Measurements from ENCODE around the gene KCTD5.
"Not testable (repeated sequence)": the region's sequence is repeated elsewhere in the genome, so short reads cannot be mapped to it uniquely, and the experiment has no call there.

KCTD5 gene

DNA sequence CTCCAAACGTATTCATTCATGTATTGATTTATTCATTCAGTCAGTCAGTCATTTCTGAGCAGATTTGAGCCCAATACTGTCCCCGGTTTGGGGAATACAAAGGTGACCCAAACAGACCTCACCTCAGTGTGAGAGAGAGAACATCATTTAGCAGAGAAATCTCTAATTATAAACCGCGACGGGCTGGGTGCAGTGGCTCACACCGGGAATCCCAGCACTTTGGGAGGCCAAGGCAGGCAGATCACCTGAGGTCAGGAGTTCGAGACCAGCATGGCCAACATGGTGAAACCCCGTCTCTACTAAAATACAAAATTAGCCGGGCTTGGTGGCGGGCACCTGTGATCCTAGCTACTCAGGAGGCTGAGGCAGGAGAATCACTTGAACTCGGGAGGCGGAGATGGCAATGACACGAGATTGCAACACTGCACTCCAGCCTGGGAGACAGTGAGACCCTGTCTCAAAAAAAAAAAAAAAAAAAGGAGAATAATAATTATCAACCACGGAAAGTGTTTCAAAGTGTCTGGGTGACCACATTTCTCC is 39.4 kb downstream of the KCTD5 start:
- not testable (repeated sequence) for DNase-seq (ENCODE audit: low read depth in 2 of 2, low spot score in 1 of 2)

DNA sequence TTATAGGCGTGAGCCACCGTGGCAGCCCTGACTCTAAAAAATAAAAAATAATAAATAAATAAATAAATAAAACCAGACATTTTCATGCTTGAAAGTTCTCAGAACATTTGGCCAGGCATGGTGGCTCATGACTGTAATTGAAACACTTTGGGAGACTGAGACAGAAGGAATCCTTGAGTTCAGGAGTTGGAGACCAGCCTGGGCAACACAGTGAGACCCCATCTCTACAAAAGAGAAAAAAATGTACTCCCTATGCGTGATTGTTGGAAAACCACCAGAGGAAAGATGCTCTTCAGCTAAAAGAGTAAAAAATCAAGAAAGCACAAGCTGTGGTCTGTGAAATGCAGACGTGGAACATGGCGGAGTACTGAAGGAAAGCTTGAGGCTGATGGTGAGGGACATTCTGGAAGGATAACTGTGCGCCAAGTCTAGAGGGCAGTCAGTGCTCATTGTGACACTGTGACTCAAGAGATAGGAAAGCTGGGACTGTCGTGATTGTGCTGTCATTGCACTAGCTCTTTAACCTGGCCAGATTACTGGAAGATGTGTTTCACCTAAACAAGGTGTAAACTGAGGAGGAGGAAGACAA is 41.9 kb downstream of the KCTD5 start:
- no peak for DNase-seq (ENCODE audit: low read depth in 2 of 2, low spot score in 1 of 2)

DNA sequence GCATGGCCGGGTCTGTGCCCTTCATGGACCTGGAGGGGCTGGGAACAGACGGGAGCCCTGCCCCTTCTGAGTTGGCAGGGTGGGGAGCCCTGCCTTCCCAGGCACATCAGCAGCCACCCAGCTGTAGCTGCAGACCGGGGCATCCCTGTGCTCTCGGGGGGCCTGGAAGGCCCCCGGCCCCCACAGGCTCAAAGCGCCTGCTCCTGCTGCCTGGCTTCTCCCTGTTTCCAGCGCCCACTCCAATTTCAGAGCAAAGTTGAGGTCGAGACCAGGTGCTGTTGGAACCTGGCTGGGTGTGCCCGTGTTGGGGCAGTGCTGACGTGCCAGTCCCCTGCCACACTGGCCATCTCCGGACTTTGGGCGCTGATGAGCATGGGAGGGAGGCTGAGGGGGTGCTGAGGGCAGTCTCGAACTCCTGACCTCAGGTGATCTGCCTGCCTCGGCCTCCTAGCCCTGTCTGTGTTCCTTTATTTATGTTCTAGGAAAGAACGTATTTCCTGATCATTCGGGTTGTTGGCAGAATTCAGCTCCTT is 42.6 kb downstream of the KCTD5 start:
- no peak for DNase-seq (ENCODE audit: low read depth in 2 of 2, low spot score in 1 of 2)

DNA sequence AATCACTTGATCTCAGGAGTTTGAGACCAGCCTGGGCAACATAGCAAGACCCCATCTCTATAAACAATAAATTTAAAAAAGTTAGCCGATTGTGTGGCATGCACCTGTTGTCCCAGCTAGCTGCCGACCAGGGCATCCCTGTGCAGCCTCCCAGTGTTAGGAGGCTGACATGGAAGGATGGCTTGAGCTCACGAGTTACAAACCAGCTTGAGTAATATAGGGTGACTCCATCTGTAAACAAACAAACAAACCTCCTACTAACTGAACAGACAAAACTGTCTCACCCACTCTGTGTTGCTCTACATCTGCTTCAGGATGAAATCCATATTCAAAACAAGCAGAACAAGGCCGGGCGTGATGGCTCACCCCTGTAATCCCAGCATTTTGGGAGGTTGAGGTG is 44.6 kb downstream of the KCTD5 start:
- no peak for DNase-seq (ENCODE audit: low read depth in 2 of 2, low spot score in 1 of 2)

DNA sequence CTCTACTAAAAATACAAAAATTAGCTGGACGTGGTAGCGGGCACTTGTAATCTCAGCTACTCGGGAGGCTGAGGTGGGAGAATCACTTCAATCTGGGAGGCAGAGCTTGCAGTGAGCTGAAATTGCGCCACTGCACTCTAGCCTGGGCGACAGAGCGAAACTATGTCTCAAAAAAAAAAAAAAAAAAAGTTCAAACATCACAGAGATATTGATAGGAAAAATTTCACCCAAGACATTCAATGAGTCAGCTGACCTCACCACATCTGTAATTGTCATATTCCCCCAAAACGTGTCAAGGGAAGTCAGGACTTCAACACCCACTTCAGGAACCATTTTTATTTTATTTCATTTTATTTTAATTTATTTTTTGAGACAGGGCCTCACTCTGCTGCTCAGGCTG is 45.7 kb downstream of the KCTD5 start:
- DNase-seq (ENCODE audit: low read depth in 2 of 2, low spot score in 1 of 2): no peak

DNA sequence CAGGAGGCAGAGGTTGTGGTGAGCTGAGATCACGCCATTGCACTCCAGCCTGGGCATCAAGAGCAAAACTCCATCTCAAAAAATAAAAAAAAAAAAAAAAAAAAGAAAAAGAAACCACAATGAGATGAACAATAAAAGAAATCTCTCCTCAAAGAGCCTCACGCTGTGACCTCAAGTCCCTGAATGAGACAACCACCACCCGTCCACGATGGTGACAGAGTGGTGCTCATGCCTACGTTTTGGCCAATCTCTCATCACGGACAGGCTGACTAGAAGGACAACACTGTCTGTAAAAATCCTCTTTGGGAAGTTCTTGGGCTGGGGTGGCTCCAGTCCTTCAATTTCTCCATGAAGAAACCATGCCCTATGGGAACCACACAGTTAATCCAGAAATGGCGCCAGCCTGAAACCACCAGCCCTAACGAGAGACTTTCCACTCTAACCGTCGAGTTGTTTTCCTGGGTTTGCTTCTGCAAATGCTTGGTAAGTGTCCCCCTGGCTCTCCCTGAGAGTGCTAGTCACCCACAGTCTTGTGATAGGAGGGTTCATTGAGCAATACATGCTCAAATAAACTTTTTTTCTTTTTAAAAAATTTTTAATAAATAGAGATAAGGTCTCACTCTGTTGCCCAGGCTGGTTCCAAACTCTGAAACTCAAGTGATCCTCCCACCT is 52.7 kb downstream of the KCTD5 start:
- no peak for DNase-seq (ENCODE audit: low read depth in 2 of 2, low spot score in 1 of 2)

DNA sequence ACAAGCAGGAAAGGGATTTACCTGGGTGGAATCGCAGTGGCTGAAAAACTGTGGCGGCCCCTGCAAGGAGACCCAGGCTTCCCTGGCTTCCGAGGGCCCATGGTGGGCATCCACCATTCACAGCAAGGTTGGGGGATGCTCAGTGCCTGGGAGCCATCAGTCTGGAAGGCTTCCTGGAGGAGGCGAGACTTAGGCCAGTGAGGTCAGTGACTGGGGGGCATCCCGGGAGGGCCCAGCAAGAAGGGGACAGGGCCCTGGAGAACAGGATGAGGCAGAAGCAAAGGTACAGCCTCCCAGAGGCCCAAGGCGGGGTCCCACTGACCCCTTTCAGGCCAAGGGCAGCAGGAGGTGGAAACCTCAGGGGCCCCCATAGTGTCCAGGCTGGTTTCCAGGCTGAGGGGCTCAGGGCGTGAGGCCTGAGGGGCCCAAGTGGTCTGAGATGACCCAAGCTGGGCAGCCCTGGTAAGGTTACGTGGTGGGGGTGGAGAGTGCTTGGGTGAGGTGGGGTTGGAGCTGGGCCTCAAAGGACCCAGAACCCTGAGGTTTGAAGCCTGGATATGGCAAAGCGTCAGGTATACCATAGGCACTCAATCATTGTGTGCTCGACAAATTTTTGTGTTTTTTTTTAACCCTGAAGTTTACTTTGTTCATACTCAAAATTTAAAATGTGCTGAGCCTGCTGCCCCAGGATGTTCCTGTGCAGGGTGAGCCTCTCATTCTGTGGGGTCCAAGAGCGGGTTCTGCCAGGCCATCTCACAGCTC is 54.3 kb downstream of the KCTD5 start:
- DNase-seq (ENCODE audit: low read depth in 2 of 2, low spot score in 1 of 2): no peak

DNA sequence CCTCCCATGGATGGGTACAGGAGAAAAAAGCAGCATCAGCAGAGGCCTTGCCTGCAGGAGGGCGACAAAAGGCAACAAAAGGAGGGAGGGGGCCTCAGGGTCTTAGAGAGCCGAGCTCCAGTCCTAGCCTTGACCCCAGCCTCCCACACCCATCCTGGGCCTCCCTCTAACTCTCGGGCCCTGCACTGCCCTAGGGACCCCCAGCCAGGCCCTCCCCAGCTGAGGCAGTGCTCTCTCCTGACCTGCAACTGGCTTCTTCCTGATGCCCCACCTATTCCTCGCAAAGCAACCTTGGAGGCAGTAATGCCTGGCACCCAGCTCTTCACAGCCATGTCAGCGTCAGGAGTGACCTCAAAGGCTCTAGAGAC is 54.9 kb downstream of the KCTD5 start:
- DNase-seq (ENCODE audit: low read depth in 2 of 2, low spot score in 1 of 2): no peak

DNA sequence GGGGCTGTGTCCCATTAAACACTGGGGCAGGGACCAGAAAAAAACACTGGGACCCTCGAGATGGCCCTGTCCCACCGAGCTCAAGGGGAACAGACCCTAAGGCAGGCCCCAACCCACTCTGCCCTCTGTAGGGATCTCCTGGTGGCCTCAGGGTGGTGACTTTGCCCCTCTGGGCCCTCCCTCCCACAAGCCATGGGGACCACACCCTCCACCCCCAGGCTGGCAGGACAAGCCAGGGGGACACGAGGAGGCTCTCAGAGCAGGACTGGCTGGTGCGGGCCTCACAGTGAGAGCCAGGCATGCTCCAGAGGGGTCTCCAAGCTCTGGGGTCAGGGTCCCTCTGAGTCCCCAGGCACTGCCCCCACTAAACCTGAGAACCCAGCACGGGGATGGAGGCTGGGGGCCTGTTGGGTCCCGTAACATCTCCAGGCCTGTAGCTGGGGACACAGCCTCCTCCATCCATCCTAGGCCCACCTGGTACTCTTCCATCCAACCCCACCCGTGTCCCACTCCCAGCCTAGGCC is 55.6 kb downstream of the KCTD5 start:
- no peak for DNase-seq (ENCODE audit: low read depth in 2 of 2, low spot score in 1 of 2)

DNA sequence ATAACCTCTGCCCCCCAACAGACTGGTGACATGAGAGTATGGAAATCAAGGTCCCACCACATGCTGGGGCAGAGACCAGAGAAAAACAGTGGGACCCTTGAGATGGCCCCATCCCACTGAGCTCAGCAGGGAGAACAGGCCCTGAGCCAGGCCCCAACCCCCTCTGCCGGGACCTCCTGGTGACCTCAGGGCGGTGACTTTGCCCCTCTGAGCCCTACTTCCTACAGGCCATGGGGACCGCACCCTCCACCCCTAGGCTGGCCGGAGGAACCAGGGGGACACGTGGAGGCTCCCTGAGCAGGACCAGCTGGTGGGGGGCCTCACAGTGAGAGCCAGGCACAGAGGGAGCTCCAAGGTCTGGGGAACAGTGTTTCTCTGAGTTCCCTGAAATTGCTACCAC is 56.3 kb downstream of the KCTD5 start:
- DNase-seq (ENCODE audit: low read depth in 2 of 2, low spot score in 1 of 2): no peak

DNA sequence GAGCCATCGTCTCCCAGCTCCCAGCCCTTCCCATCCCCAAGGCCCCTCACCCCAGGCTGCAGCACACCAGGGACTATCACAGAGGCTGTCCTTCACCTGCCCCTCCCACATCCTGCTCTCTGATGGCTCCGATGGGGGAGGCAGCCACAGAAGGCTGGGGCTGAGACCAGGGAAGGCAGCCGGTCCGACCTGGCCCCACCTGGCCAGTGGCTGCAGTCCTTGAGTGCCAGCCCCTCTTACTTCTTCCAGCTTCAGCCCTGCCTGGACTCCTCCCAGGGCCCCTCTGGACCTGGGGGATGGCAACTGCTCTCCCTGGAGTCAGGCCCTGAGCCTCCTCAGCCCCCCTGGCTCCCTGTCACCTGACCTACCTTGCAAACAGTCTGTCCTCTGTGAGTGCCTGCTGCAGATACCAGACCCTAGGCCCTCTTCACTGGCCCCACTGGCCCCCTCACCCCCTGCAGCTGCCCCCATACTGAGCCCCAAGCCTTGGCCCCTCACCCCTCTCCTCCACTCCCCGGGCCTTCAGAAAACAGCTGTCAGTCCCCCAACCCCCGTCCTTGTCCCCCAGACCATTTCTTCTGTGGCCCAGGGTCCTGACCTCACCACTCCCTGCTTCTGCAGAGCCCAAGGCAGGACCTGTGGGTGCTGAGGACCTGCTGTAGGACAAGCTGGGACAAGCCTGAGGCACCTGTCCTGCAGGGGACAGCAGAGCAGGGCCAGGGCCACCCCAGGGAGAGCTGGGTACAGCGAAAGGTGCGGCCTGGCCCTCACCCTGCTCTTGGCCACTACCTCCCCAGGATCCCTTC is 57.5 kb downstream of the KCTD5 start:
- DNase-seq (ENCODE audit: low read depth in 2 of 2, low spot score in 1 of 2): no peak

DNA sequence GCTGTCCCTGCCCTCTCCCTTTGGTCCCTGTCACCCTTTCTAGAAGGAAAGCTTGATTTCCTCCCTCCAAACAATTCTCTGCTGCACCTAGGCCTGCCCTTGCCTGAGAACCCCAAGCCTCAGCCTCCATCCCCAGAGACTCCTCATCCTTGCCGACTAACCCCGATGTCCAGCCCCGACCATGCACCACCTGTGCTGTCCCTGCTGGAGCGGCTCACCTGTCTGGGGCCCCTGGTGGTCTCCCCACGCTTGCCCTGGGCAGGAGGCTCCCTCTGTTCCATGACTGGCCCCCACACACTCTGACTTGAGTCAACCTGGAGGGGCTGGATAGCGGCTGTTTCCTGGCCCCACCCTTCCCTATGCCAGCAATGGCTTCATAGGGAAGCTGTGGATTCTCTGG is 58.2 kb downstream of the KCTD5 start:
- DNase-seq (ENCODE audit: low read depth in 2 of 2, low spot score in 1 of 2): no peak

DNA sequence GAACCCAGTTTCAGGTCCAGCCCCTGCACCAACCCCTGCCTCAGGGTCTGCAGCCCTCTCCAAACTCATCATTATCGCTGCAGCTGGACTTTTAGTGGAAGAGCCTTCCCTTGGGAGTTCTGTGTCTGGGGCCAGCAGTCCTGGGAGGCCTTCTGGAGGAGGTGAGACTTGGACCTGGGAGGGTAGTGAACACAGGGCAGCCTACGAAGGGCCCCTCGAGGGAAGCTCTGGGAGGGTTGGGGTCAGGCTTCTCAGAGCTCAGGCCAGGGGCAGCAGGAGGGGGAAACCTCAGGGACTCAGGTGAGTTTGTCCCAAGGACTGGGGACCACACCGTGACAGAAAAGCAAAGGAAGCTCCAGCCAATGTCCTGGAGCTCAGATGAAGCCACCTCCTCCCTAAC is 58.8 kb downstream of the KCTD5 start:
- DNase-seq (ENCODE audit: low read depth in 2 of 2, low spot score in 1 of 2): no peak

DNA sequence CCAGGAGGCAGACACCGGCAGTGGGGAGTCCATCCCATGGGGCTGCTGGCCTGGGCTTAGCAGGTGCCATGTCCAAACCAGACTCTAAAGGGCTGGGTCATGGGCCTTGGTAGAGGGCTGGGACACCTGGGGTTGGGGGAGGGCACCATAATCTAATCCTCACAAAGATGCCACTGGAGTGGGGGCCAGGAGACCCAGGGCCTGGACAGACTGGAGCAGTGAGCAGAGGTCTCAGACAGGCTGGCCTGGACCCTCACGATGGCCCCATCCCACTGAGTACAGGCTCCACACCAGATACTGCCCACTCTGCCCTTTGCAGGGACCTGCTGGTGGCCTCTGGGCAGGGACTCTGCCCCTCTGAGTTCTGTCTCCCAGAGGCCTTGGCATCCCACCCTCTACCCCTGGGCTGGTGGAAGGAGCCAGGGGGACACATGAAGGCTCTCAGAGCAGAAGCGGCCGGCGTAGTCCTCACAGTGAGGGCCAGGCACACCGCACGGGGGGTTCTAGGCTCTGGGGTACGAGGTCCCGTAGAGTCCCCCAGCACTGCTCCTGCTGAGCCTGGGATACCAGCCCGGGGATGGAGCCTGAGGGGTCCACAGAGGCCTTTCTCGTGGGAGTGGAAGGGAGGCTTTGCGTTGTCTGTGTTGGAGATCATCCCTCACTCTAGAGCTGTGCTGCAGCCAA is 60.1 kb downstream of the KCTD5 start:
- DNase-seq (ENCODE audit: low read depth in 2 of 2, low spot score in 1 of 2): no peak

DNA sequence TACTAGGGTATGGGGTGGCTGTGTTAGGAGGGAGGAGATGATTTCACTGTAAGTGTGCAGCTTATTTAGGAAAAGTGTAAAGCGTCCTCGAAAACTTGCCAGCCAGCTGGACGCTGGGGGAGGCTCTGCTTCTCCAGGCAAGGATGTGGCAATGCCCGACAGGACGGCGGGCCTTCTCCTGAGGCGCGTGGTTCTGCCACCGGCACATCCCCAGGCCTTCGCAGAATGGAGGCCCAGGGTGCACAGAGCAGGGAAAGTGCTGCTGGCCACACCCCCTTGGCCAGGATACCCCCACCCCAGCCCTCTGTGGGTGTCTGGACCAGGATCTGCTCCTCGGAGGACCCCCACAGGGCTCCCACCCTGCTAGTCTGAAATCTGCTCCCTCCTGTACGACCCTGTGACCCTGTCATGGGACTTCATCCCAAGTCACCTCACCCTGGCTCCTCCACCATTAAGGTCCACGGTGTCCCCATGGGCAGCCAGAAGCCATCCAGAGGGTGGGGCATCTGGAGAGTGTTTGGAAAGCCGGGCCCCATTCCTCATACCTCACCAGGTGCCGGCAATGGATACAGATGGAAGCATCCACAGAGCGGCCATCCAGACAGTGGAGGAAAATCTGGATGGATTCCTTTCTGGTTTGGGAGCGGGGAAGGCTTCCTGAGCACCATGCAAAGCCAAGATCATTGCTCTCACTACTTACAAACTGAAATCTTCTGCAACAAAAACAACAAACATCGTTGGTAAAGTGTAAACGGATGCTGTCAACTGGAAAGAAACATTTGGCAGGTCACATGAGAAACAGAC is 60.9 kb downstream of the KCTD5 start:
- no peak for DNase-seq (ENCODE audit: low read depth in 2 of 2, low spot score in 1 of 2)

DNA sequence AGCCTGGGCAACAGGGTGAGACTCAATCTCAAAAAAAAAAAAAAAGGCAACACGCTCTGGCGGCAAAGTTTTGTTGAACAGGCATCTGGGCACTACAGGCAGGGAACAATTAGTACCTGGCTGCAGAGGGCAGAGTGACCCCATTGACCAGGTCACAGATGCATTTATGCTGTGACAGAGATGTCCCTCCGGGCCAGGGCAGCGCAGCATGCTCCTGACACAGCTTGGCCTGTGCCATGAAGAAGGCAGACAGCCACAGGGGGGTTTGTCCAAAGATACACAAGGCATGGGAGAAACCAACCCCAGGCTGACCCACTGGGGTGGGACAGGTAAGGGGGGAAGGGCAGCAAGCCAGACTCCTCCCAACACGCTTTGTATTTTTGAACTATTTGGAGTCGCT is 62.4 kb downstream of the KCTD5 start:
- no peak for DNase-seq (ENCODE audit: low read depth in 2 of 2, low spot score in 1 of 2)

DNA sequence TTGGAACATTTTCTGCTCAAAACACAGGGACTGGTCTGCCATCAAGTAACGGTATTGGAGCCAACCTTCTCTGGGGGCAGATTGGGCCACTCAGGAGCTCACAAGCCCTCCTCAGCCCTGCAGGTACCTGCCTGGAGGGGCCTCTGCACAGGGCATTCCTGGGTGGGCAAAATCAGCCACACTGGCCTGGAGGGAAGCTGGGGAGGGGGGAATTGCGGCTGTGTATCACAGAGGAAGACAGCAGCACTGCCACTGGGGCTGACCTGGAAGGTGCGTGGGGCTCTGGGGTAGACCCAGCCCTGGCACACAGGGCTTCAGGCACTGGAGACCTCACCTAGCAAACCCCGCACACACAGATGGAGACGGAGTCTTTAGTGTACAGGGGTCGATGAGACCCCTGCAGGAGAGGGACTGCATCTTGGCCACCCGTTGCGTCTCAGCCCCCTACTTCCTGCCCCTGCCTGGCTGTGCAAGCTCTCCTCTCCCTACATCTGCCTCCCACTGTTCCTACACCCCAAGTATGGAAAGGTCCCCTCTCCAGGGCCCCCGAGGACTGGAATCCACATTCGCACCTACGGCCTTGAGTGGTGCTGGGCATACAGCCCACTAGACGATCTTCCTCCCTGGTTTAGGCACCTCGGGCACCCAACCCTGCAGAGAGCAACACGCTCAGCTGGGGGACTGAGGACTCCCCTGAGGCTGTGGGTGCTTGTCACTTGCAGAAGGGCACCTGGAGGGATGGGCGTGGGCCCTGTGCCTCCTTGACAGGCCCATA is 63.0 kb downstream of the KCTD5 start:
- DNase-seq (ENCODE audit: low read depth in 2 of 2, low spot score in 1 of 2): no peak

DNA sequence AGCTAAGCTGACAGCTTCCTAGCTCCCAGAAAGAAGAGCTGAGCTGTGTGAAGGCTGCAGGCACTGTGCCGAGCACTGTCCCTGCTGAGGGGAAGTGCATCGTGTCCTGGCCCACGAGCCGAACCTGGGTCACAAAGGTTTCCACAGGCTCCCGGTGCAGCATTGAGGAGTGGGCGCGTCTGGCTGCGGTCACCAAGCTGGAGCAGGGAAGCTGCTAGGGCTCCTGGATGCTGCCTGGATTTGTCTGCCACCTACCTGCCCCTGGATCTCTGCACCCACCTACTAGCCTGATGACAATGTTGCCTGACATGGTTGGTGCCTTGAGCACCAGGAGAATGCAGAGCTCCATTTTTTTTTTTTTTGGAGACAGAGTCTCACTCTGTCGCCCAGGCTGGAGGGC is 63.6 kb downstream of the KCTD5 start:
- DNase-seq (ENCODE audit: low read depth in 2 of 2, low spot score in 1 of 2): no peak
